ENCODE data around the gene EBF3.

The EBF3 gene

GRCh38 chr10:129898706-129899268 lies 65.3 kb downstream of the EBF3 start:
- no peak for DNase-seq (ENCODE audit: low read depth in 2 of 2)
- H3K4me3 ChIP-seq (replicated peaks in 1 of 2; ENCODE audit: low read depth in 2 of 2, low read length in 2 of 2), result no peak overlapping the region
- TF ChIP-seq CTCF (IDR thresholded peaks at IDR 0.05; ENCODE audit: low read depth, low read length), result no peak

- TF ChIP-seq CTCF (IDR thresholded peaks at IDR 0.05; ENCODE audit: low read depth, low read length), result no peak
- H3K4me3 ChIP-seq (replicated peaks in 1 of 2; ENCODE audit: low read depth in 2 of 2, low read length in 2 of 2), result no peak overlapping the region
- DNase-seq (ENCODE audit: low read depth in 2 of 2), result no peak
Observed at GRCh38 chr10:129897871-129898626, 66.0 kb downstream of the EBF3 start.

- TF ChIP-seq CTCF (IDR thresholded peaks at IDR 0.05; ENCODE audit: low read depth, low read length), result no peak
- no peak overlapping the region for H3K4me3 ChIP-seq (replicated peaks in 1 of 2; ENCODE audit: low read depth in 2 of 2, low read length in 2 of 2)
- DNase-seq (ENCODE audit: low read depth in 2 of 2), result no peak
Observed at GRCh38 chr10:129896860-129897200, 67.2 kb downstream of the EBF3 start.

- H3K4me3 ChIP-seq (replicated peaks in 1 of 2; ENCODE audit: low read depth in 2 of 2, low read length in 2 of 2), result no peak overlapping the region
- no peak for TF ChIP-seq CTCF (IDR thresholded peaks at IDR 0.05; ENCODE audit: low read depth, low read length)
- no peak for DNase-seq (ENCODE audit: low read depth in 2 of 2)
Observed at GRCh38 chr10:129896136-129896859, 67.8 kb downstream of the EBF3 start.

GRCh38 chr10:129895811-129896135 lies 68.3 kb downstream of the EBF3 start:
- H3K4me3 ChIP-seq (replicated peaks in 1 of 2; ENCODE audit: low read depth in 2 of 2, low read length in 2 of 2), result no peak overlapping the region
- no peak for DNase-seq (ENCODE audit: low read depth in 2 of 2)
- no peak for TF ChIP-seq CTCF (IDR thresholded peaks at IDR 0.05; ENCODE audit: low read depth, low read length)

GRCh38 chr10:129894698-129895097 lies 69.4 kb downstream of the EBF3 start:
- no peak for DNase-seq (ENCODE audit: low read depth in 2 of 2)
- no peak for TF ChIP-seq CTCF (IDR thresholded peaks at IDR 0.05; ENCODE audit: low read depth, low read length)
- no peak overlapping the region for H3K4me3 ChIP-seq (replicated peaks in 1 of 2; ENCODE audit: low read depth in 2 of 2, low read length in 2 of 2)

Measured in cardiac fibroblast (primary cell).